Keratinocyte (primary cell): Measurements from ENCODE around the gene INSYN1.

Experiments
- EZH2 ChIP-seq: IDR thresholded peaks from one replicate; pipeline ENCODE4 v1.6.1; 2012; ENCODE audit warnings: inconsistent platforms, mild to moderate bottlenecking, low read length, moderate library complexity
- TF ChIP-seq, protein P1 (sequence below), 3 experiments: IDR thresholded peaks in 1 of 3; conservative IDR thresholded peaks in 1 of 3; optimal IDR thresholded peaks in 1 of 3; 2 replicates in 2 of 3; 3 replicates in 1 of 3; pipeline versions ENCODE3 to v1.5.1; 2011; ENCODE audit warnings: low read length in 3 of 3, mild to moderate bottlenecking in 3 of 3, moderate library complexity in 2 of 3, control low read depth in 1 of 3, inconsistent platforms in 1 of 3; ENCODE audit not compliant: insufficient read depth in 2 of 3; ENCODE audit errors: extremely low read depth in 1 of 3

- TF ChIP-seq, protein P1, sequence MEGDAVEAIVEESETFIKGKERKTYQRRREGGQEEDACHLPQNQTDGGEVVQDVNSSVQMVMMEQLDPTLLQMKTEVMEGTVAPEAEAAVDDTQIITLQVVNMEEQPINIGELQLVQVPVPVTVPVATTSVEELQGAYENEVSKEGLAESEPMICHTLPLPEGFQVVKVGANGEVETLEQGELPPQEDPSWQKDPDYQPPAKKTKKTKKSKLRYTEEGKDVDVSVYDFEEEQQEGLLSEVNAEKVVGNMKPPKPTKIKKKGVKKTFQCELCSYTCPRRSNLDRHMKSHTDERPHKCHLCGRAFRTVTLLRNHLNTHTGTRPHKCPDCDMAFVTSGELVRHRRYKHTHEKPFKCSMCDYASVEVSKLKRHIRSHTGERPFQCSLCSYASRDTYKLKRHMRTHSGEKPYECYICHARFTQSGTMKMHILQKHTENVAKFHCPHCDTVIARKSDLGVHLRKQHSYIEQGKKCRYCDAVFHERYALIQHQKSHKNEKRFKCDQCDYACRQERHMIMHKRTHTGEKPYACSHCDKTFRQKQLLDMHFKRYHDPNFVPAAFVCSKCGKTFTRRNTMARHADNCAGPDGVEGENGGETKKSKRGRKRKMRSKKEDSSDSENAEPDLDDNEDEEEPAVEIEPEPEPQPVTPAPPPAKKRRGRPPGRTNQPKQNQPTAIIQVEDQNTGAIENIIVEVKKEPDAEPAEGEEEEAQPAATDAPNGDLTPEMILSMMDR (optimal IDR thresholded peaks at IDR 0.05 in 1 of 3, IDR thresholded peaks at IDR 0.05 in 1 of 3, conservative IDR thresholded peaks at IDR 0.05 in 1 of 3; ENCODE audit: extremely low read depth in 1 of 3, insufficient read depth in 2 of 3, low read length in 3 of 3), result no peak
- no peak for TF ChIP-seq EZH2
Measured at GRCh38 chr15:73800662-73801345, 47.7 kb upstream of the INSYN1 start.
